ENCODE measurements around the gene ASB7.

DNA sequence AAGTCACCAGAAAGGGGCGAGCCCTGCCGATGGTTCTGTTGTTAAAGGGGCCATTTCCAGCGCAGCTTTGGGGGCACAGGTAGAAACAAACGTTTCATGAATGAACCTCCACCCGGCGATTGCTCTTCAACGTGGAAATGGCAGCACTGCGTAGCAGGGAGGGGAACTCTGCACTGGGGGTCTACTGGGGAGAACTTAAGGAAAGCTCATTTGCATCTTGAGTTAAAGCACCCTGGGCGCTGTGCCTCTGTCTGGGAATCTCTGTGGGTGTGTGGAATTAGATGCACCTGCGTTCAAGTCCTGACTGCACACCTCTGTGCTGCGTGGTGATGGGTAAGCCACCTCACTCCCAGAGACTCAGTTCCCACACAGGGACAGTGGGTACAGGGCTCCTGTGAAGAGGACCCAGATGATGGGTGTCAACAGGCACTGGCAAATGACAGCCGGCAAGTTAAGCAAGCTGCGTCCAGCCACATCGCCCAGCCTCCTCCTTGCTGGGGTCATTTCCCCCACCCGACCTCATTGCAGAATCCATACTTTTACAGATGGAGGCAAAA, 68.8 kb downstream of the ASB7 start:
- TF ChIP-seq, protein P1, sequence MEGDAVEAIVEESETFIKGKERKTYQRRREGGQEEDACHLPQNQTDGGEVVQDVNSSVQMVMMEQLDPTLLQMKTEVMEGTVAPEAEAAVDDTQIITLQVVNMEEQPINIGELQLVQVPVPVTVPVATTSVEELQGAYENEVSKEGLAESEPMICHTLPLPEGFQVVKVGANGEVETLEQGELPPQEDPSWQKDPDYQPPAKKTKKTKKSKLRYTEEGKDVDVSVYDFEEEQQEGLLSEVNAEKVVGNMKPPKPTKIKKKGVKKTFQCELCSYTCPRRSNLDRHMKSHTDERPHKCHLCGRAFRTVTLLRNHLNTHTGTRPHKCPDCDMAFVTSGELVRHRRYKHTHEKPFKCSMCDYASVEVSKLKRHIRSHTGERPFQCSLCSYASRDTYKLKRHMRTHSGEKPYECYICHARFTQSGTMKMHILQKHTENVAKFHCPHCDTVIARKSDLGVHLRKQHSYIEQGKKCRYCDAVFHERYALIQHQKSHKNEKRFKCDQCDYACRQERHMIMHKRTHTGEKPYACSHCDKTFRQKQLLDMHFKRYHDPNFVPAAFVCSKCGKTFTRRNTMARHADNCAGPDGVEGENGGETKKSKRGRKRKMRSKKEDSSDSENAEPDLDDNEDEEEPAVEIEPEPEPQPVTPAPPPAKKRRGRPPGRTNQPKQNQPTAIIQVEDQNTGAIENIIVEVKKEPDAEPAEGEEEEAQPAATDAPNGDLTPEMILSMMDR (conservative IDR thresholded peaks at IDR 0.05; ENCODE audit: low read depth in 2 of 2) = no peak
- no peak for TF ChIP-seq EZH2 (IDR thresholded peaks at IDR 0.05; ENCODE audit: low read depth, unreplicated experiment)

Data from GM23338 (cell line).